ENCODE measurements around the gene ARID4B. TPM values are rescaled to one million over a fixed set of nuclear protein-coding genes. Genes with fewer than 3 reads are reported as not detected.

ARID4B gene
- total RNA-seq, 6 experiments from 2014 or later = 19.4 to 22.8 (median 20.5) TPM

DNA sequence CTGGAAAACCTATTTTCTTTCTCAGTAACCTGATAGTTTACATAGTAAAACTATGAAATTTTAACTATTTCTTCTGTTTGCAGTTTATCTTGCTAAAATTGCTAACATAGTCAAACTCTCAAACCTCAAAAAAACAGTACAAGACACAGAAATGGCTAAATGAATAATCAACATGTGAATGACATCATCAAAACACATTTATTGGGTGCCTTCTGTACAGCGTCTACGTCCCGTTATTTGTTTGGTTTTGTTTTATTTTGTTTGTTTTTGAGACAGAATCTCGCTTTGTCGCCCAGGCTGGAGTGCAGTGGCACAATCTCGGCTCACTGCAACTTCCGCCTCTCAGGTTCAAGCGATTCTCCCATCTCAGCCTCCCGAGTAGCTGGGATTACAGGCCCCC, 178.2 kb downstream of the ARID4B start:
- Mint-ChIP-seq H3K9me3 (no peaks in the 10 kb centered on the region), H3K4me1 (ENCODE audit: low read depth) (no peaks in the 10 kb centered on the region; the same call in 1 of the 2 replicates), H3K4me3 (no peak overlapping the region), H3K27me3 (ENCODE audit: insufficient read depth) (peaks cover 1% of the 10 kb centered on the region; the same call in 1 of the 2 replicates), H3K27ac (no peak overlapping the region), H3K36me3 (ENCODE audit: low read depth) (peaks cover 23% of the 10 kb centered on the region)
- TF ChIP-seq, protein P1, sequence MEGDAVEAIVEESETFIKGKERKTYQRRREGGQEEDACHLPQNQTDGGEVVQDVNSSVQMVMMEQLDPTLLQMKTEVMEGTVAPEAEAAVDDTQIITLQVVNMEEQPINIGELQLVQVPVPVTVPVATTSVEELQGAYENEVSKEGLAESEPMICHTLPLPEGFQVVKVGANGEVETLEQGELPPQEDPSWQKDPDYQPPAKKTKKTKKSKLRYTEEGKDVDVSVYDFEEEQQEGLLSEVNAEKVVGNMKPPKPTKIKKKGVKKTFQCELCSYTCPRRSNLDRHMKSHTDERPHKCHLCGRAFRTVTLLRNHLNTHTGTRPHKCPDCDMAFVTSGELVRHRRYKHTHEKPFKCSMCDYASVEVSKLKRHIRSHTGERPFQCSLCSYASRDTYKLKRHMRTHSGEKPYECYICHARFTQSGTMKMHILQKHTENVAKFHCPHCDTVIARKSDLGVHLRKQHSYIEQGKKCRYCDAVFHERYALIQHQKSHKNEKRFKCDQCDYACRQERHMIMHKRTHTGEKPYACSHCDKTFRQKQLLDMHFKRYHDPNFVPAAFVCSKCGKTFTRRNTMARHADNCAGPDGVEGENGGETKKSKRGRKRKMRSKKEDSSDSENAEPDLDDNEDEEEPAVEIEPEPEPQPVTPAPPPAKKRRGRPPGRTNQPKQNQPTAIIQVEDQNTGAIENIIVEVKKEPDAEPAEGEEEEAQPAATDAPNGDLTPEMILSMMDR (IDR thresholded peaks at IDR 0.05) = no peak
- no peak for DNase-seq

DNA sequence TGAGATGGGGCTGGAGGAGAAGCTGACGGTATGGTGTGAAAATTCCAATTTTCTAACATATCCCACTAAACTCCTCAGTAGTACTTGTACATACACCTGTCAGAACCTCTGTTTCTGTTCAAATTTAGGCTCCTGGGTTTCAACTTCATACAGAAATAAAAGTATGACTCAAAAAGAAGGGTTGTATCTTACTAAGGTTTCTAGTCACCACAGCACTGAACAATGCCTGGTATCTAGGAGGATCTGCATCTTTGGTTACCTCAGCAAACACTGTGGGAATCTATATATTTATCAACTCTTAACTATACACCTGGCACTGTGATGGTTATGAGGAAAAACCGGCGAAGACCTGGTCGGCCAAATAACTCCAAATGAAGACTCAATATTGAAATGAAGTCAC, 180.7 kb downstream of the ARID4B start:
- peaks cover 23% of the 10 kb centered on the region for H3K36me3 Mint-ChIP-seq (ENCODE audit: low read depth)
- no peak overlapping the region for H3K4me3 Mint-ChIP-seq
- H3K27ac Mint-ChIP-seq = no peak overlapping the region
- H3K9me3 Mint-ChIP-seq = no peaks in the 10 kb centered on the region
- no peaks in the 10 kb centered on the region; the same call in 1 of the 2 replicates for H3K4me1 Mint-ChIP-seq (ENCODE audit: low read depth)
- TF ChIP-seq, protein P1 (IDR thresholded peaks at IDR 0.05) = no peak
- no peak for DNase-seq
- H3K27me3 Mint-ChIP-seq (ENCODE audit: insufficient read depth) = no peaks in the 10 kb centered on the region

DNA sequence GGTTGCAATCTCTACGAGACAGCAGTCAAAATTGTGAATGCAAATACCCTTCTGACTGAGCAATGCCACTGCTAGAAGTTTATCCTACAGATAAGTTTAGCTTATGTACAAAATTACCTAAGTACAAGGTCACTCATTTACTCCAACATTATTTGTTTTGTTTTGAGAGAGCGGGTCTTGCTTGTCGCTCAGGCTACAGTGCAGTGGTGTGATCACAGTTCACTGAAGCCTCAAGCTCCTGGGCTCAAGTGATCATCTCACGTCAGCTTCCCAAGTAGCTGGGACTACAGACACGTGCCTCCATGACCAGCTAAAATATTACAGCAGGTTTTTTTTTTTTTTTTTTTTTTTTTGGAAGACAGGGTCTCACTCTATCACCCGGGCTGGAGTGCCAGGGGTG, 182.3 kb downstream of the ARID4B start:
- H3K27me3 Mint-ChIP-seq (ENCODE audit: insufficient read depth) = no peaks in the 10 kb centered on the region
- TF ChIP-seq, protein P1 (IDR thresholded peaks at IDR 0.05) = no peak
- H3K36me3 Mint-ChIP-seq (ENCODE audit: low read depth) = peaks cover 25% of the 10 kb centered on the region
- H3K9me3 Mint-ChIP-seq = no peaks in the 10 kb centered on the region
- no peak overlapping the region for H3K4me3 Mint-ChIP-seq
- no peak for DNase-seq
- H3K4me1 Mint-ChIP-seq (ENCODE audit: low read depth) = no peaks in the 10 kb centered on the region
- H3K27ac Mint-ChIP-seq = no peak overlapping the region

DNA sequence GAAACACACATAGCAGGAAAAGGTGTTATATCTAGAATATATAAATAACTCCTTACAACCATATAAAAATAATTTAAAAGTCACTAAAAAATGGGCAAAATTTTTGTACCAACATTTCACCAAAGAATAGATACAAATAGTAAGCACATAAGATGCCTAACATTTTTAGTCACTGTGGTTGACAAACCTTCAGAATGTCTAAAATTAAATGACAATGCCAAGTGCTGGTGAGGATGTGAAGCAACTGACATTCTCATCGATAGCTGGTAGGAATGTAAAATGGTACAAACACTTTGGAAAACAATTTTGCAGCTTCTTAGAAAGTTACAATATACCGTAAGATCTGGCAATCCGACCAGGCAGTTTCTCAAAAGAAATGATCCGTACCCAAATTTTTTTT, 185.0 kb downstream of the ARID4B start:
- no peaks in the 10 kb centered on the region for H3K27me3 Mint-ChIP-seq (ENCODE audit: insufficient read depth)
- H3K36me3 Mint-ChIP-seq (ENCODE audit: low read depth) = peaks cover 25% of the 10 kb centered on the region
- TF ChIP-seq, protein P1 (IDR thresholded peaks at IDR 0.05) = no peak
- DNase-seq = no peak
- H3K4me3 Mint-ChIP-seq = no peak overlapping the region
- H3K4me1 Mint-ChIP-seq (ENCODE audit: low read depth) = no peaks in the 10 kb centered on the region
- H3K9me3 Mint-ChIP-seq = no peaks in the 10 kb centered on the region
- no peak overlapping the region for H3K27ac Mint-ChIP-seq

DNA sequence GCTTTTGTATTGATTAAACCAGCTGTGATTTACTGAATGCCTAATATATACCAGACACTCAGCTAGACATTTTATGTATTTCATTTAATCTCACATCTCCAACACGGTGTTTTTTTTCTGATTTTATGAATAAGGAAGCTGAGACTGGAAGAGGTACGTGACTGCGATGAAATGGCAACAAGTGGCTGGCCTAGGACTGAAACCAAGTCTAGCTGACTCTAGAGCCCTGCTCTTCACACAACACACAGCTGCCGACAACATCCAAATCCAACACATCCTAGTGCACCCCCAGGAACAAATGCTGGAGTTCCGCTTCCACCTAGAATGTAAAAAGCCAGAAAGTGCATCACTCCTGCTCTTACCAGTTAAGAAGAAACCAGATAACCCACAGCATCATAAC, 188.7 kb downstream of the ARID4B start:
- DNase-seq = no peak
- H3K36me3 Mint-ChIP-seq (ENCODE audit: low read depth) = peaks cover 52% of the 10 kb centered on the region
- H3K27me3 Mint-ChIP-seq (ENCODE audit: insufficient read depth) = no peaks in the 10 kb centered on the region
- H3K27ac Mint-ChIP-seq = no peak overlapping the region
- H3K9me3 Mint-ChIP-seq = no peaks in the 10 kb centered on the region
- H3K4me3 Mint-ChIP-seq = no peak overlapping the region
- TF ChIP-seq, protein P1 (IDR thresholded peaks at IDR 0.05) = no peak
- H3K4me1 Mint-ChIP-seq (ENCODE audit: low read depth) = peaks cover 8% of the 10 kb centered on the region; the same call in 1 of the 2 replicates

DNA sequence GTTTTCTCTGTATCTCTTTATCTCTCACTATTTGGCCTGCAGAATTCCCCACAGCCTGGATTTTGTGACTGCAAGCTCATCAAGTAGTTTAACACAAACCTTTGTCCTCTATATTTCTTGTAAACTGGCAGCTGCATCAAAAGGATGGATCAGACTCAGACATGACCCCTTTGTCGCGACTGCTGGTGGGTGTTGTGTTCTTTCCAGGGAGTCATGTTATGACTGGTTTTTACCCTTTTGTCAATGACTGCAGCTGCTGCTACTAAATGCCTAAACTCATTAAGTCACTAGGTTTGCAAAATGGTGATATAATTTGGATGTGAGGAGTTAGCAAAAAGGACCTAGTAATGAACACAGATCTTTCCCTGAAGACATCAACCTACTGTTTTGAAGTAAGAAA, 189.2 kb downstream of the ARID4B start:
- no peaks in the 10 kb centered on the region for H3K27me3 Mint-ChIP-seq (ENCODE audit: insufficient read depth)
- H3K4me3 Mint-ChIP-seq = no peak overlapping the region
- peaks cover 8% of the 10 kb centered on the region; the same call in 1 of the 2 replicates for H3K4me1 Mint-ChIP-seq (ENCODE audit: low read depth)
- no peaks in the 10 kb centered on the region for H3K9me3 Mint-ChIP-seq
- DNase-seq = no peak
- peaks cover 53% of the 10 kb centered on the region for H3K36me3 Mint-ChIP-seq (ENCODE audit: low read depth)
- H3K27ac Mint-ChIP-seq = no peak overlapping the region
- TF ChIP-seq, protein P1 (IDR thresholded peaks at IDR 0.05) = no peak

All from HFFc6 (cell line).